ENCODE measurements around the gene TIGAR.

Gene TIGAR

GRCh38 chr12:4308334-4308950 is 12.6 kb upstream of the TIGAR start:
- no peak for DNase-seq

GRCh38 chr12:4311776-4312175 is 9.2 kb upstream of the TIGAR start:
- DNase-seq: no peak

GRCh38 chr12:4312251-4312650 is 8.8 kb upstream of the TIGAR start:
- no peak for DNase-seq

GRCh38 chr12:4320497-4320852 is 538 bp upstream of the TIGAR start:
- no peak for DNase-seq

GRCh38 chr12:4322726-4323125 is 1.7 kb downstream of the TIGAR start:
- DNase-seq: no peak

DNA sequence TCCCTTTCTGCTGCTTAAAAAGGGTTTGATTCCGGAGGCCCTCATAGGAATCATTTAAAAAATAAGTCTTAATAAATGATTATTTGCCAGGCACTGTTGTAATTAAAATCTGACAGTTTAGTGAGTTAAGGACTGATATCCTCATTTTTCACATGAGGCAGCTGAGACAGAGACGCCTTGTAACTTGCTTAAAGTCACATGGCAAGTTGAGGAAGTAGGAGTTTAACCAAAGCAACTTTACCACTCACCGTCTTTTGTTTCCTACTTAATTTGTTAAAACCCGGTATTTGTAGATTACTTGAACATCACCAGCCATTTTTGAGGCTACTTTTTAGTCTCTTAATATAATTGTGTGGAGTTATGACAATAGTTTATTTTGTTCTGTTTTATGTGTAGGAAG is 2.4 kb downstream of the TIGAR start:
- no peak for DNase-seq

GRCh38 chr12:4324366-4324765 is 3.4 kb downstream of the TIGAR start:
- no peak for DNase-seq

GRCh38 chr12:4325966-4326365 is 5.0 kb downstream of the TIGAR start:
- DNase-seq: no peak

GRCh38 chr12:4327293-4327692 is 6.3 kb downstream of the TIGAR start:
- DNase-seq: no peak

- DNase-seq: no peak
Measured at GRCh38 chr12:4330203-4330602, 9.2 kb downstream of the TIGAR start.

DNA sequence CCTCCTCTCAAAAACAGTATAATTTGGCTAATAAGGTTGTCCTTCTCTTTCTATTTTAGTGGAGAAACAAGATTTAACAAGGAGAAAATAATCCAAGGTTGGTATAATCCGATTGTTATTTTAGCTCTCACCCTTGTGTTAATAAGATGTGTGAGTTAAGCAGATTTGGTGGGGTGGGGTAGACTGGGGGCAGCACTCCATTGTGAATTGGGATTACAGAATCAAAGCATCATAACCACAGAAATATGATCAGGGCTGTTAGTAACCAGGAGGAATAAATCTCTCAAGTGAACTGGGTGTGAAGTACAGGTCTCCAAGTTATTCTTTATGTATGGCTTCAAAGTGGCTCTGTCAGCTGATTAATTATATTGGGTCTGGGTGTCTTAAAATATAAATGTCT is 10.2 kb downstream of the TIGAR start:
- no peak for DNase-seq

DNA sequence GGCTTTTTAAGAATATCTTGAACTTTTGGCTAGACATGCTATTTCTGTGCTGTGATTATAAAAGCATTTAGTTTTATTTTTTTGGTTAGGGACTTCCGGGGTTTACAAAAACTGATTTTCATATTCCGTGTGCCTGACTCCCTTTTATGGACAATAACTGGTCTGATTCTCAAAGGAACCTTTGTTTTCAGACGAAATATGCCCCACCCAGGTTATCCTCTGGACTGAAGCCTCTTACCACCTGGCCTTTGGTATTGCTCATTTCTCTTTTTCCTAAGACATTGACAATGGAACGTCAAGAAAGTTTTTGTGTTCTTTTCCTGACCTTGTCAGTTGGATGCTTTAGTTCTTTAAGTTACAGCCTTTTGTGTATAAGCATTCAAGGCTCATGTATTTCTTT is 10.8 kb downstream of the TIGAR start:
- no peak for DNase-seq

DNA sequence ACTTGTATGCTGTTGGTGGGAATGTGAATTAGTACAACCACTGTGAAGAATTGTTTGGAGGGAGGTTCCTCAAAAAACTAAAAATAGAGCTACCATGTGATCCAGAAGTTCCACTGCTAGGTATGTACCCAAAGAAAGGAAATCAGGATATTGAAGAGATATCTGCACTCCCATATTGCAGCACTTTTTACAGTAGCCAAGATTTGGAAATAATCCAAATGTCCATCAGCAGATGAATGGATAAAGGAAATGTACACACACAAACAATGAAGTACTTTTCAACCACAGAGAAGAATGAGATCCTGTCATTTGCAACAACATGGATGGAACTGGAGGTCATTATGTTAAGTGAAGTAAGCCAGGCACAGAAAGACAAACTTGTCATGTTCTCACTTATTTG is 25.9 kb downstream of the TIGAR start:
- no peak for DNase-seq

GRCh38 chr12:4353785-4354208 is 32.8 kb downstream of the TIGAR start:
- DNase-seq: peak; percentile 8

DNA sequence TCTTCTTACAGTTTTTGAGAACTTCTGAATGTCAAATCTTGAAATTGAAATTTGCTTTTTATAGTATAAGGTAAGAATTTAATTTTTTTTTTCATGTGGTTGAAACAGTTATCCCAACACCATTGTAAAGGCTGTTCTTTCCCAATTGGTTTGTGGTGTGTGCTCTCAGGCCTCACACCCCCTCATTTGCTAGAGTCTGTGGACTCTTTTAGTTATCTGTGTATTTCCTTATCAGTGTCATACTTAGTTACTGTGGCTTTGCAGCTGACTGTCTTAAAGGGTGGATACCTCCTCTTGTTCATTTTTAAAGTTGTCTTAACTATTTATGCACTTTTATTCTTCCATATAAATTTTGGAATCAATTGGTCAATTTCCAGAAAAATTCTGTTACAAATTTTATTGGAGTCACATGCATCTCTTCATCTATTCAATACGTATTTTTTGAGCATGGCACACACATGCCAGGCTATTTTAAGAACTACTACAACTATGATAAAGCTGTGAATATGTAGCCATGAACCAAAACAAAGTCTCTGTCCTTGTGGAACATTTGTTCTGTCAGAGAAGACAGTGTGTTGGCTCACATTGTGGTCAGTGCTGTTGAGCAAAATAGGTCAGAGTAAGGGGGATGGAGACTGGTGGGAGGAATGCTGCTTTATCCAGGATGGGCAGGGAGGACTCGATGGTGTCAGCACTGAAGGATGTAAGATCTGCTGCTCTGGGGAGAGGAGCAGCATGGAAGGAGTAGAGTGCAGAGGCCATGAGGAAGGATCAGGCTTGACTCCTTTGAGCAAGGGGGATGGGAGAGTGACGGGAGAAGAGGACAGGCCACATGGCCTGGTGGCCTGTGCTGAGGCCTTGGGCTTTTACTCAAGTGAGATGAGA is 34.4 kb downstream of the TIGAR start:
- no peak for DNase-seq

DNA sequence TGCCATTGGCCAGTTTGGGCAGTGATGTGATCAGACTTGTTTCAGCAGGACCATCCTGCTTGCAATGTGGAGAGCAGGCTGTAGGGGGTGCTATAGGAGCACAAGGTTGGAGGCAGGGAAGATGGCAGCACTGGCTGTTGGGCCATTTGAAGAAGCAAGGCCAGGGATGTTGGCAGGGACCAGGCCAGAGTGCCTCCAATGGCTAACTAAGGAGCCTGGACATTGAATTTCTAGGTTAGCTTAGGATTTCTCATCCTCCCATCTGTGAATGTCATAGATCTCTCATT is 35.0 kb downstream of the TIGAR start:
- no peak for DNase-seq

DNA sequence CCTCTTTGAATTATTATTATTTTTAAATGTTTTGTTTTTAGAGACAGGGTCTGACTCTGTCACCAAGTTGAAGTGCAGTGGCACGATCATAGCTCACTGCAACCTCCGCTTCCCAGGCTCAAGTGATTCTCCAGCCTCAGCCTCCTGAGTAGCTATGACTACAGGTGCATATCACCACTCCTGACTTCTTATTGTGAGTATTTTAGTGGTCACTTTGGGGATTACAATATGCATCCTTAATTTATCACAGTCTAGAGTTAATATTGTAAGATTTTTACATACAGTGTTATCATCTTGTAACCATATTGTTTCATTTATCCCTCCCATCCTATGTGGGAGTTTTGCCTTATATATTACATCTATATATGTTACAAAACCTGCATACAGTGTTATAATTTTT is 45.1 kb downstream of the TIGAR start:
- no peak for DNase-seq

GRCh38 chr12:4369548-4369947 is 48.5 kb downstream of the TIGAR start:
- DNase-seq: no peak

DNA sequence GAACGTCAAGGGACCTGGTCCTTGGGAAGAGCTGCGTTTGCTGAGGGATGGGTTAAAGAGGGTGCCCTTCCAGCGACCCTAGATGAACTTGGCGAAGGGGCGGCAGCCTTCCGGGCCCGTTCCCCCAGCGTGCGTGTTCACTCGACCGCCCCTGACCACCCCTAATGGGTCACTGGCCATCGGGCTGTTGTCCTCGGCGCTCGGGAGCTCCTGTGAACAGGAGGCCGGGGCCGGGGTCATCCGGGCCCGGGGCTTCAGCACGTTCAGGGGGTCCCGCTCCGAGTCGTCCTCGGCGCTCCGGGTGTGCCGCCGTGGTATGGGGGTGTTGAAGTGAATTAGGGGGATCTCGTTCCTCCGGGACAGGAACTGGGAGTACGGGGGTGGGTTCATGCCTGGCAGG is 49.3 kb downstream of the TIGAR start:
- DNase-seq: no peak

GRCh38 chr12:4372653-4373052 is 51.6 kb downstream of the TIGAR start:
- no peak for DNase-seq

- DNase-seq: no peak
Measured at GRCh38 chr12:4375449-4375848, 54.4 kb downstream of the TIGAR start.

- no peak for DNase-seq
Measured at GRCh38 chr12:4378772-4379171, 57.8 kb downstream of the TIGAR start.

DNA sequence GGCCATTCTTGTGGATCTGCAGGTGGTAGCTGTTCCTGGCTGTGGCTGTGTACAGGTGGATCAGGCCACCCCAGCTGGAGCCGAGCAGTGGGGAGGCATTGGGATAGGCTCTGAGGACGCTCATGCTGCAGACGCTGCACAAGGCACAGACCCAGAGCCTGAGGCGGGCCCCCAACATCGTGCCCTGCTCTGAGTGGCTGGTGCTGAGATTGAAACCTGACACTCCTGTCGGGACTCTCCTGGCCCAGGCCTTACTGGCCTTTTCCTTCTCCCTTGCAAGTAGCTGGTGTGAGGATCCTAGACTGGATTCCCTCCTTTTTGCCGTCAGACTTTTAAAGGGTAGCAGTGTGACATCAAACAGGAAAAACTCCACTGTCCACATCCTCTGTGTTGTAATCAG is 58.4 kb downstream of the TIGAR start, which contains the start of gene FGF23:
Gene FGF23, minus strand, starts transcription at position 308 of the 400 bp plus-strand sequence. Its CDS starts 130 bp downstream, at position 178.
- DNase-seq: no peak

DNA sequence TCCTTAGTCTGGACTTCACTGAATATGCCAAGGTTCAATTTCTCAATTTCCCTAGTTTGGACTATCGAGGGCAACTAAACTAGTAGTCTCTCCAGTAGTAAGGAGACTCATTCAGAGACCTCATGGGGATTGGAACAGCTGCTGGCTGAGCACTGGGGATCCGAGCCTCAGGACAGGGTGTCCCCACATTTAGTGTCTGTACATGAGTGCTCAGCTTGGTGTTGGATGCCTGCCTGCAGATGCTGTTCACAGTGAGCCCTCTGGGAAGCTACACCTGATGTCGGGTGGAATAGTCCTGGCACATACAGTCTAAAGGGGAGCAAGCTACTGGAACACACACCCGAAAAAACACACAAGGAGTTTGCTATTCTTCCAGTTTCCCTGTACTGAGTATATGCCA is 59.3 kb downstream of the TIGAR start:
- no peak for DNase-seq

- DNase-seq: no peak
Measured at GRCh38 chr12:4383304-4383865, 62.4 kb downstream of the TIGAR start.

Measured in NCI-H2081 treated with DMSO at 0.1 percent for 48 hours (cell line).